IgD-negative memory B cell (primary cell): ENCODE measurements around the gene CLMN. TPM values are rescaled to one million over a fixed set of nuclear protein-coding genes. Genes with fewer than 3 reads are reported as not detected.
A peak's percentile ranks its signal among the peaks of the same experiment; 100 is the strongest.

ENCODE experiments used
- H3K27ac Mint-ChIP-seq, 3 donors: one replicate each; pipeline ENCODE4 v1.8.0; 2020 to 2022; ENCODE audit warnings: mild to moderate bottlenecking in 3 of 3, mixed read lengths in 3 of 3, moderate library complexity in 1 of 3
- H3K27me3 Mint-ChIP-seq: one replicate; pipeline ENCODE4 v1.8.0; 2021; ENCODE audit warnings: mixed read lengths
- H3K36me3 Mint-ChIP-seq: one replicate; pipeline ENCODE4 v1.8.0; 2020; ENCODE audit warnings: mild to moderate bottlenecking, mixed read lengths
- H3K4me1 Mint-ChIP-seq, 3 donors: one replicate each; pipeline ENCODE4 v1.8.0; 2020 to 2022; ENCODE audit warnings: mixed read lengths in 3 of 3, mild to moderate bottlenecking in 1 of 3
- H3K4me3 Mint-ChIP-seq, 4 donors: one replicate each; pipeline ENCODE4 v1.8.0; 2020 to 2022; ENCODE audit warnings: mild to moderate bottlenecking in 4 of 4, mixed read lengths in 4 of 4, moderate library complexity in 3 of 4
- H3K9me3 Mint-ChIP-seq, 3 donors: one replicate each; pipeline ENCODE4 v1.8.0; 2020 to 2021; ENCODE audit warnings: mixed read lengths in 3 of 3, mild to moderate bottlenecking in 1 of 3
- polyA plus RNA-seq: library from polyadenylated mRNA; unstranded; fragments of 300-500 nt; fragmentation: Illumina TruSeq; gene quantifications from one replicate; pipeline ENCODE4 v1.2.3, GENCODE V29; 2021

Gene CLMN
- polyA plus RNA-seq, 1 donor from 2014 or later = 8.2 TPM

DNA sequence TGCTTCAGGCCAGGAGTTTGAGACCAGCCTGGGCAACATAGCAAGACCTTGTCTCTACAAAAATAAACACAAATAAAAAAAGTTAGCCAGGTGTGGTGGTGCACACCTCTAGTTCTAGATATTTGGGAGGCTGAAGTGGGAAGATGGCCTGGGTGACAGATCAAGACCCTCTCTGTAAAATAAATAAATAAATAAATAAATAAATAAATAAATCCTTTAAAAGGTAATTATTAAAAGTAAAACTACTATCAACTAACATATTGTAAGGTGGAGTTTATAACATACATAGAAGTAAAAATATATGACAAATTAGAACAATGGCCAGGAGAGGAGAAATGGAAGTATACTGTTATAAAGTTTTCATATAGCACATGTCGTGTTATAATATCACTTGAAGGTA lies 33.3 kb upstream of the CLMN start:
- Mint-ChIP-seq H3K4me1 (peaks cover 0 to 5% (median 1%) of the 10 kb centered on the region in 3 donors), H3K9me3 (peaks cover 0 to 3% (median 2%) of the 10 kb centered on the region in 3 donors), H3K27ac (no peak overlapping the region), H3K4me3 (no peak overlapping the region), H3K36me3 (no peaks in the 10 kb centered on the region), H3K27me3 (peaks cover 10% of the 10 kb centered on the region)

DNA sequence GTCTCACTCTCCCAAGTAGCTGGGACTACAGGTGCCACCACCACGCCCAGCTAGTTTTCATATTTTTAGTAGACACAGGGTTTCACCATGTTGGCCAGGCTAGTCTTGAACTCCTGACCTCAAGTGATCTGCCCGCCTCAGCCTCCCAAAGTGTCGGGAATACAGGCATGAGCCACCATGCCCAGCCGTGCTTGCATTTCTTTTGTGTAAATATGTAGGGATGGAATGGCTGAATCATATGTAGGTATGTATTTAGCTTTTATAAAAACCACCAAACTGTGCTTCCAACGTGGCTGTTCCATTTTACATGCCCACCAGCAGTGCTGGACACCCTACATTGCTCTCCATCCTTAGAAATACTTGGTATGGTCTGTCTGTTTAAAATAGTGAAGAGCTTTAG lies 32.8 kb upstream of the CLMN start:
- Mint-ChIP-seq H3K4me1 (peaks cover 0 to 5% (median 1%) of the 10 kb centered on the region in 3 donors), H3K4me3 (no peak overlapping the region), H3K27me3 (peaks cover 10% of the 10 kb centered on the region), H3K27ac (no peak overlapping the region), H3K36me3 (no peaks in the 10 kb centered on the region), H3K9me3 (peaks cover 0 to 3% (median 2%) of the 10 kb centered on the region in 3 donors)

GRCh38 chr14:95349241-95349640 lies 29.5 kb upstream of the CLMN start:
- H3K4me1 Mint-ChIP-seq = peaks cover 0 to 5% (median 1%) of the 10 kb centered on the region in 3 donors
- peaks cover 0 to under 1% (median 0%) of the 10 kb centered on the region in 3 donors for H3K9me3 Mint-ChIP-seq
- H3K27me3 Mint-ChIP-seq = peaks cover 11% of the 10 kb centered on the region
- H3K4me3 Mint-ChIP-seq = no peak overlapping the region
- no peaks in the 10 kb centered on the region for H3K36me3 Mint-ChIP-seq
- H3K27ac Mint-ChIP-seq = no peak overlapping the region

DNA sequence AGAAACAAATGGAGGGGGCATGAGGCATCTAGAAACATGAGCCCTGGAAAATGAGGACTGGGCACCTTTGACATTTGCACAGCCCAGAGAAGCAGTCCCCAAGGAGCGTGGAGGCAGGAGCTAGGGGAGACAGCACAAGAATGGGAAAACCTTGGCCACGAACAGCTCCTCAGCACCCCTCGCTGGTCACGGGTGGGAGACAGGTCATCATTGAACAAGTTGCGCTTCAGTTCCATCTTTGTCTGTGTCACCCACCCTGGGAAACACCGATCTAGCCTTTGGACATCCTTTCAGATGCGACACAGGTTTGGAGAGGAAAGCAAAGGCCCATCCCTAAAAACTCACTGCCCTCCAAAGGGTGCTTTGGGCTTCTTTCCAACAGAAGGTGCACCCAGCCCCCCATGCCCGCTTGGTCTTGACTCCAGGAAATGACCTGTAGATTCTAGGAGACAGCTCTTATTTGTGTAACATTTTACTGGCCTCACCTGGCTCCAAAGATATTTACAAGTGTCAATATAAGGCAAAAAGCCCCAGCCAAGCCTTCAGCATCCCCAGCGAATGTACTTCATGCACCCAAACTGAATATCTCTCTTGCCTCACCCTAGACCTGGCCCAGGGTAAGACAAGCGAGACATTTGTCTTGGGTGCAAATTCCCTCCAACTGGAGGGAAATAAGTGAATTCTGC lies 28.8 kb upstream of the CLMN start:
- H3K9me3 Mint-ChIP-seq = no peaks in the 10 kb centered on the region
- H3K27me3 Mint-ChIP-seq = peaks cover 11% of the 10 kb centered on the region
- H3K4me3 Mint-ChIP-seq = no peak overlapping the region
- no peaks in the 10 kb centered on the region for H3K4me1 Mint-ChIP-seq
- no peak overlapping the region for H3K27ac Mint-ChIP-seq
- no peaks in the 10 kb centered on the region for H3K36me3 Mint-ChIP-seq

DNA sequence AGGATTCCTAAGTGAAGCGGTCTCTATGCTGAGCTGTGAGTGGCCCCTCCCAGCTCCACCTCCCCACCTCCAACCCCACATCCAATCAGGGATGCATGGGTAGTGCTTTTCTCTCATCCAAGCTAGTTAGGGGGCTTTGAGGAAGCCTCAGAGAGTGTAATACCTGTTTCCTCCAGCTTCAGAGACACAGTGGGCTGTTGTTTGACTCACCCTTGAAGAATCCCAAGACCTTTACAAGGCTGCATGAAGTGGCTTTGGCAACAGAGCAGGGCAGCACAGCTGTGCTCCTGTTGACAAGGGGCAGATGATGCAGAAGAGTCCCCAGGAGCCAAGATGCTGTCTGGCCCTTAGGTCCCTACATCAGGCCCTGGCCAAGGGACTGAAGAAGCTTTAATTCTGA lies 27.1 kb upstream of the CLMN start:
- Mint-ChIP-seq H3K4me1 (no peaks in the 10 kb centered on the region), H3K27me3 (peaks cover 3% of the 10 kb centered on the region), H3K27ac (no peak overlapping the region)

DNA sequence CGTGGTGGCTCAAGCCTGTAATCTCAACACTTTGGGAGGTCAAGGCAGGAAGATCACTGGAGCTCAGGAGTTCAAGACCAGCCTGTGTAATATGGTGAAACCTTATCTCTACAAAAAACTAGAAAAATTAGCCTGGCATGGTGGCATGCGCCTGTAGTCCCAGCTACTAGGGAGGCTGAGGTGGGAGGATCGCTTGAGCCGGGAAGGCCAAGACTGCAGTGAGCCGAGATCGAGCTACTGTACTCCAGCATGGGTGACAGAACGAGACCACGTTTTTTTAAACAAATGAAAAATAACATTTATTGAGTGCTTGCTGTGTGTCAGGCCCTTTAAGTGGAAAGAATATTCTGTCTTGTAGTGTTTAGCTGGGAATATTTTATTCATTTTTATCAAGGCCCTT lies 26.6 kb upstream of the CLMN start:
- Mint-ChIP-seq H3K4me1 (no peaks in the 10 kb centered on the region), H3K4me3 (no peak overlapping the region), H3K27ac (peak overlapping the region in 1 of 3 donors; percentile 32), H3K9me3 (no peaks in the 10 kb centered on the region), H3K36me3 (no peaks in the 10 kb centered on the region), H3K27me3 (peaks cover 4% of the 10 kb centered on the region)

More for the DNA sequence above, 27.1 kb upstream of the CLMN start:
- Mint-ChIP-seq H3K36me3 (no peaks in the 10 kb centered on the region), H3K4me3 (no peak overlapping the region), H3K9me3 (no peaks in the 10 kb centered on the region)

- Mint-ChIP-seq H3K36me3 (no peaks in the 10 kb centered on the region), H3K4me3 (no peak overlapping the region), H3K27ac (no peak overlapping the region)
Measured at GRCh38 chr14:95345032-95345431, 25.3 kb upstream of the CLMN start.

GRCh38 chr14:95344536-95344935 lies 24.8 kb upstream of the CLMN start:
- H3K4me1 Mint-ChIP-seq = no peaks in the 10 kb centered on the region
- no peak overlapping the region for H3K27ac Mint-ChIP-seq
- H3K36me3 Mint-ChIP-seq = no peaks in the 10 kb centered on the region
- H3K4me3 Mint-ChIP-seq = no peak overlapping the region
- peaks cover 7% of the 10 kb centered on the region for H3K27me3 Mint-ChIP-seq
- H3K9me3 Mint-ChIP-seq = no peaks in the 10 kb centered on the region

More at GRCh38 chr14:95345032-95345431, 25.3 kb upstream of the CLMN start:
- Mint-ChIP-seq H3K4me1 (no peaks in the 10 kb centered on the region), H3K27me3 (peaks cover 7% of the 10 kb centered on the region), H3K9me3 (no peaks in the 10 kb centered on the region)

DNA sequence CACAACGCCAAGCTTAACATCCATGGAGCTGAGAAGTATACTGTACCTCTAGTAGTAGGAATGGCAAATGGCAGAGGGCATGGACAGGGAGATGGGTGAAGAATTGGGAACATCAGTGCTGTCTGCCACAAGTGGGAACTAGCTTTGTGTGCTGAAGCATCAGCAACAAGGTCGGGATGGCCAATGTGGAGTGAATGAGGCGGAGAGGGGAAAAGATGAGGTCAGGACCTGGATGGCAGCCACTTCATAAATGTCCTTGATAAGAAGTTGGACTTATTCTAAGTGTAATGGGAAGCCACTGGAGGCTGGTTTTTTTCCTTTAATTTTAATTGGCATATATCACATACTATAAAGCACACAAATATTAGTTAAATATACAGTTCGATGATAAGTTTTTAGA lies 21.9 kb upstream of the CLMN start:
- Mint-ChIP-seq H3K27me3 (peaks cover 12% of the 10 kb centered on the region), H3K4me3 (no peak overlapping the region), H3K9me3 (no peaks in the 10 kb centered on the region), H3K4me1 (no peaks in the 10 kb centered on the region), H3K36me3 (no peaks in the 10 kb centered on the region), H3K27ac (peak overlapping the region in 1 of 3 donors; percentile 40)

- H3K27ac Mint-ChIP-seq = peak overlapping the region in 1 of 3 donors; percentile 40
- no peaks in the 10 kb centered on the region for H3K36me3 Mint-ChIP-seq
- peaks cover 12% of the 10 kb centered on the region for H3K27me3 Mint-ChIP-seq
- no peaks in the 10 kb centered on the region for H3K9me3 Mint-ChIP-seq
- no peaks in the 10 kb centered on the region for H3K4me1 Mint-ChIP-seq
- H3K4me3 Mint-ChIP-seq = no peak overlapping the region
Measured at GRCh38 chr14:95341115-95341514, 21.4 kb upstream of the CLMN start.

DNA sequence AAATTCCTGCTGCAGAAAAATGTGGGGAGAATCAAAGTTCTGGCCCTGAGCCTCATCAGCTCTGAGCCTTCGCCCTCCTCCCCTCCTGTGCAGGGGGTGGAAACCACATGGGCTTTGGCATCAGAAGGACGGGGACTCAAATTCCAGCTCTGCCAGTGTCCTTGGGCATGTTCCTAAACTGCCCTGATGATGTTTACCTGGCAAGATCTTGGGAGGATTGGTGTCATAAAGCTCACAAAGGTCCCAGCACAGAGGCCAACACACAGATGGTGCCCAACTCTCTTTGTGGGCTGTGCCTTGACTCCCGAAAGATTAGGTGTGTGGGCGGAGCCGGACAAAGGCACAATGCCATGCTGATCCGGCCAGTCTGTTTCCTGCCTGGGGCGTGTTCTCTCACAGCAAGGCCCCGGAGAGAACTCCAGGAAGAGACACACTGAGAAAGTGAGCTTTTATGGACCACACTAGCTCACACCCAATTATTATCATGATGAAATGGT lies 20.5 kb upstream of the CLMN start:
- Mint-ChIP-seq H3K36me3 (no peaks in the 10 kb centered on the region), H3K9me3 (no peaks in the 10 kb centered on the region), H3K4me3 (no peak overlapping the region), H3K27ac (no peak overlapping the region), H3K4me1 (no peaks in the 10 kb centered on the region), H3K27me3 (peaks cover 12% of the 10 kb centered on the region)

DNA sequence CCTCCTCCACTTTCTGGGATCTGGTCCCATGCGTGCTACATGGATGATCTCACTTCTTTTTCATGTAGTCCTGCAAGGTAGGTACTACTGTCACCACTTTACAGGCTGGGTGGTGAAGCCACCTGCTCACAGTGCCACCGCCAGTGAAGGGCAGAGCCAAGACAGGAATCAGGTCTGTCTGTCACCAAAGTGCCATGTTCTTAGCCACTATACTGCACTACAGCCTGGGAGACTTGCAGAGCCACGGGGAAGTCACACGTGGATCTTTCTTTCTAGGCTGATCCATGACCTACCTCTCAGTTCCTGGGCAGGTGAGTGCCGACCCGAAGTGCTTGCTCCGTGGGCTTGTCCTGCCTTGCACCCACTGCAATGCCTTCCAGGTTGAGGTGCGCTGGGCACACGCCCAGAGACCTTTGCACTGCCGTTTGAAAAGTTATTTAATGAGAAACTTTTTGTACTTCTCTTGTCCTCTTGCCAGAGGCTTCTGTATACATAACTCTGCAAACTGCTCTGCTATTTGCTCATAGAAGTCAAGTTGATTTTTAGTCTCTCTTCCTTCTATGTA lies 19.7 kb upstream of the CLMN start:
- Mint-ChIP-seq H3K27ac (no peak overlapping the region), H3K36me3 (no peaks in the 10 kb centered on the region), H3K27me3 (peaks cover 10% of the 10 kb centered on the region), H3K9me3 (no peaks in the 10 kb centered on the region), H3K4me1 (no peaks in the 10 kb centered on the region), H3K4me3 (no peak overlapping the region)

DNA sequence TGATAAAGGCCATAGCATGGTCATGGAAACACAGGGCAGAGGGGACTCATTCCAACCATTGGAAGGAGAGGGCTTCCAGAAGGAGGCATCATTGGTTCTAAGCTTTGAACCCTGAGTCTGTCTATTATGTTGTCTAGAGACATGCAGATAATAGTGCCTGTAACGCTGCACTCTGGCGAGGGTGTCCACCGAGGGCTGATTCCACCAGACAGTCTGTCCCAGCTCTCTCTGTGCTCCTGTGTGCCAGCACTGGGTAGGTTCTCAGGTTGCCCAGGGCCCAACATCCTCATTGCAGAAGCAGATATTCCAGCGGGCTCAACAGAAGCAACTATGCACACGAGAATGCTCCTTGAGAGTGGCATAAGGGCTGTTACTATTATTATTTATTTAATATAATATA lies 18.7 kb upstream of the CLMN start:
- Mint-ChIP-seq H3K36me3 (no peaks in the 10 kb centered on the region), H3K27me3 (peaks cover 10% of the 10 kb centered on the region), H3K4me3 (no peak overlapping the region), H3K27ac (no peak overlapping the region), H3K4me1 (no peaks in the 10 kb centered on the region), H3K9me3 (no peaks in the 10 kb centered on the region)

GRCh38 chr14:95337041-95337595 lies 17.4 kb upstream of the CLMN start:
- Mint-ChIP-seq H3K9me3 (no peaks in the 10 kb centered on the region), H3K27ac (no peak overlapping the region), H3K27me3 (peaks cover 10% of the 10 kb centered on the region), H3K4me3 (no peak overlapping the region), H3K4me1 (peaks cover 0 to 4% (median 0%) of the 10 kb centered on the region in 3 donors), H3K36me3 (no peaks in the 10 kb centered on the region)

GRCh38 chr14:95336192-95336760 lies 16.6 kb upstream of the CLMN start:
- no peaks in the 10 kb centered on the region for H3K36me3 Mint-ChIP-seq
- H3K27ac Mint-ChIP-seq = peak overlapping the region in 1 of 3 donors; percentile 63
- no peak overlapping the region for H3K4me3 Mint-ChIP-seq
- H3K4me1 Mint-ChIP-seq = peaks cover 0 to 4% (median 0%) of the 10 kb centered on the region in 3 donors
- no peaks in the 10 kb centered on the region for H3K9me3 Mint-ChIP-seq
- peaks cover 8% of the 10 kb centered on the region for H3K27me3 Mint-ChIP-seq
